ENCODE data around the gene SMIM41. TPM values are rescaled to one million over a fixed set of nuclear protein-coding genes. Genes with fewer than 3 reads are reported as not detected.

The SMIM41 gene
- total RNA-seq, 1 donor from 2014 or later: 0.16 TPM

GRCh38 chr12:52080403-52081251, 1.1 kb downstream of the SMIM41 start:
- Mint-ChIP-seq H3K9me3 (no peaks in the 10 kb centered on the region), H3K27me3 (ENCODE audit: low read depth) (peaks cover 7% of the 10 kb centered on the region), H3K4me3 (no peak overlapping the region), H3K4me1 (peaks cover 6% of the 10 kb centered on the region), H3K27ac (no peak overlapping the region), H3K36me3 (peaks cover 12% of the 10 kb centered on the region)
- no peak for DNase-seq (ENCODE audit: low spot score in 2 of 2, unreplicated experiment in 2 of 2)
- no peak for TF ChIP-seq CTCF (IDR thresholded peaks at IDR 0.05; ENCODE audit: unreplicated experiment)

- H3K4me3 Mint-ChIP-seq: no peak overlapping the region
- H3K36me3 Mint-ChIP-seq: peaks cover 12% of the 10 kb centered on the region
- no peak overlapping the region for H3K27ac Mint-ChIP-seq
- H3K27me3 Mint-ChIP-seq (ENCODE audit: low read depth): peaks cover 12% of the 10 kb centered on the region
- DNase-seq (ENCODE audit: low spot score in 2 of 2, unreplicated experiment in 2 of 2): no peak
- no peak for TF ChIP-seq CTCF (IDR thresholded peaks at IDR 0.05; ENCODE audit: unreplicated experiment)
- peaks cover 6% of the 10 kb centered on the region for H3K4me1 Mint-ChIP-seq
- no peaks in the 10 kb centered on the region for H3K9me3 Mint-ChIP-seq
Observed at GRCh38 chr12:52081263-52081733, 1.8 kb downstream of the SMIM41 start.

- H3K4me3 Mint-ChIP-seq: no peak overlapping the region
- no peak for TF ChIP-seq CTCF (IDR thresholded peaks at IDR 0.05; ENCODE audit: unreplicated experiment)
- peaks cover 8% of the 10 kb centered on the region for H3K36me3 Mint-ChIP-seq
- H3K27ac Mint-ChIP-seq: no peak overlapping the region
- DNase-seq (ENCODE audit: low spot score in 2 of 2, unreplicated experiment in 2 of 2): no peak
- H3K27me3 Mint-ChIP-seq (ENCODE audit: low read depth): peaks cover 19% of the 10 kb centered on the region
- H3K4me1 Mint-ChIP-seq: peaks cover 6% of the 10 kb centered on the region
- no peaks in the 10 kb centered on the region for H3K9me3 Mint-ChIP-seq
Observed at GRCh38 chr12:52082026-52082668, 2.6 kb downstream of the SMIM41 start.

GRCh38 chr12:52082669-52082987, 3.1 kb downstream of the SMIM41 start:
- H3K4me3 Mint-ChIP-seq: no peak overlapping the region
- no peak overlapping the region for H3K27ac Mint-ChIP-seq
- no peak for TF ChIP-seq CTCF (IDR thresholded peaks at IDR 0.05; ENCODE audit: unreplicated experiment)
- peaks cover 7% of the 10 kb centered on the region for H3K36me3 Mint-ChIP-seq
- DNase-seq (ENCODE audit: low spot score in 2 of 2, unreplicated experiment in 2 of 2): no peak
- peaks cover 6% of the 10 kb centered on the region for H3K4me1 Mint-ChIP-seq
- H3K9me3 Mint-ChIP-seq: no peaks in the 10 kb centered on the region
- H3K27me3 Mint-ChIP-seq (ENCODE audit: low read depth): peaks cover 24% of the 10 kb centered on the region

- Mint-ChIP-seq H3K27me3 (ENCODE audit: low read depth) (peaks cover 29% of the 10 kb centered on the region), H3K27ac (no peak overlapping the region), H3K4me3 (no peak overlapping the region), H3K4me1 (peaks cover 6% of the 10 kb centered on the region), H3K36me3 (peaks cover 3% of the 10 kb centered on the region), H3K9me3 (no peaks in the 10 kb centered on the region)
- peak; percentile 96 for TF ChIP-seq CTCF (IDR thresholded peaks at IDR 0.05; ENCODE audit: unreplicated experiment)
- DNase-seq (ENCODE audit: low spot score in 2 of 2, unreplicated experiment in 2 of 2): peak in 1 of 2 experiments; percentile 75
Observed at GRCh38 chr12:52082988-52083637, 3.6 kb downstream of the SMIM41 start.

All from mesothelial cell of epicardium (in vitro differentiated cells).